NCI-H345 treated with DMSO at 0.1 percent for 48 hours (cell line): ENCODE data around the gene WDR5.

Experiments used
- DNase-seq: peaks from one replicate; lab custom pipeline; 2025; ENCODE audit not compliant: unreplicated experiment; lab: John Stamatoyannopoulos, UW

WDR5 gene

GRCh38 chr9:134131471-134132207 is 4.2 kb upstream of the WDR5 start:
- no peak for DNase-seq

GRCh38 chr9:134132208-134132870 is 3.5 kb upstream of the WDR5 start:
- no peak for DNase-seq

GRCh38 chr9:134134949-134135342 is 936 bp upstream of the WDR5 start:
- peak; percentile 28 for DNase-seq

GRCh38 chr9:134136118-134136995 is 475 bp downstream of the WDR5 start:
- no peak for DNase-seq

GRCh38 chr9:134136996-134137299 is 1.1 kb downstream of the WDR5 start:
- no peak for DNase-seq

GRCh38 chr9:134138292-134138691 is 2.4 kb downstream of the WDR5 start:
- DNase-seq, result no peak

- no peak for DNase-seq
Observed at GRCh38 chr9:134139081-134139480, 3.2 kb downstream of the WDR5 start.

GRCh38 chr9:134141906-134142305 is 6.0 kb downstream of the WDR5 start:
- DNase-seq, result no peak

GRCh38 chr9:134144801-134145200 is 8.9 kb downstream of the WDR5 start:
- no peak for DNase-seq

- DNase-seq, result no peak
Observed at GRCh38 chr9:134145262-134145661, 9.4 kb downstream of the WDR5 start.

- no peak for DNase-seq
Observed at GRCh38 chr9:134146774-134147493, 11.1 kb downstream of the WDR5 start.

- no peak for DNase-seq
Observed at GRCh38 chr9:134149380-134149779, 13.5 kb downstream of the WDR5 start.

GRCh38 chr9:134150557-134151214 is 14.8 kb downstream of the WDR5 start:
- no peak for DNase-seq

GRCh38 chr9:134152022-134152448 is 16.2 kb downstream of the WDR5 start:
- DNase-seq, result no peak

- no peak for DNase-seq
Observed at GRCh38 chr9:134152488-134152887, 16.6 kb downstream of the WDR5 start.

GRCh38 chr9:134153450-134153849 is 17.6 kb downstream of the WDR5 start:
- DNase-seq, result no peak

GRCh38 chr9:134154262-134154701 is 18.4 kb downstream of the WDR5 start:
- DNase-seq, result no peak

GRCh38 chr9:134155812-134156377 is 20.0 kb downstream of the WDR5 start:
- no peak for DNase-seq

- DNase-seq, result no peak
Observed at GRCh38 chr9:134156564-134157377, 20.9 kb downstream of the WDR5 start.
